HG03439 (cell line): ENCODE results near the gene GRIP2.

Experiments
- ATAC-seq: cut with Tn5 transposase; IDR thresholded peaks from one replicate; pipeline ENCODE4 v1.9.1; 2021; ENCODE audit warnings: mild to moderate bottlenecking, moderate library complexity; ENCODE audit not compliant: unreplicated experiment

GRIP2 gene

DNA sequence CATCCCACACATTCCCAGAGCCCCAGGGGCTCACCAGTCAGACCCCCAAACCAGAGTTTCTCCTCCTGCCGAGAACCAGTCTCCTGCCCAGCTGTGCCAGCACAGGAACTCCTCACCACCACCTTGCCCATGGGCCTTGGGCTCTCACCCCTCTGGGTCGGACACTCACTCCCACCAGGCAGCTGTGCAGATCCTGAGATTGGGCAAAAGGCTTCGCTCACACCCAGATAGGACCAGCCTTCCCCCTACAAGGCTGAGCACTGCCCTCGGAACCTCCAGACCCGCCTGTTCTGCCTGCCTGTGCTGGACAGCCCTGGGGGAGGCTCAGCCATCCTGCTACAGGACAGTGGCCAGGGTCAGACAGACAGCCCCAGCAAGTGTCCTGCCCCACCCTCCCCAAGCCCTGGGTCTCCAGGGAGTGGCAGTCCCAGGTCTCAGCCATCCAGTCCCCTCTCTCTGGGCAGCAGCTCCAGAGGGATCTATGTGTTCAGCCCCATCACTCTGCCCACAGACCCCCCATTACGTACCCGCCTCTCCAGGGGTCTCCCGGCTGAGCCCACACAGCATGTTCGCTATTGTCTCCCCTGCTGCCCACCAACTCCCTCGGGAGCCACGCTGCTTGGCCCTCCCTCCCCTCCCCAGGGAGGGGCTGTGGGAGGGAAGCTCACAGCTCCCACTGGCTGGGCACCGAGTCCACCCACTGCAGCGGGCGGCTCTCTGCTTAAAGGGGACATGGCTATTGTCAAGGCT lies at the start of gene GRIP2:
Gene GRIP2 (minus strand): TSS at position 601 of the 750 bp plus-strand sequence. CDS start 34 bp downstream, at position 567.
- ATAC-seq, result no peak

DNA sequence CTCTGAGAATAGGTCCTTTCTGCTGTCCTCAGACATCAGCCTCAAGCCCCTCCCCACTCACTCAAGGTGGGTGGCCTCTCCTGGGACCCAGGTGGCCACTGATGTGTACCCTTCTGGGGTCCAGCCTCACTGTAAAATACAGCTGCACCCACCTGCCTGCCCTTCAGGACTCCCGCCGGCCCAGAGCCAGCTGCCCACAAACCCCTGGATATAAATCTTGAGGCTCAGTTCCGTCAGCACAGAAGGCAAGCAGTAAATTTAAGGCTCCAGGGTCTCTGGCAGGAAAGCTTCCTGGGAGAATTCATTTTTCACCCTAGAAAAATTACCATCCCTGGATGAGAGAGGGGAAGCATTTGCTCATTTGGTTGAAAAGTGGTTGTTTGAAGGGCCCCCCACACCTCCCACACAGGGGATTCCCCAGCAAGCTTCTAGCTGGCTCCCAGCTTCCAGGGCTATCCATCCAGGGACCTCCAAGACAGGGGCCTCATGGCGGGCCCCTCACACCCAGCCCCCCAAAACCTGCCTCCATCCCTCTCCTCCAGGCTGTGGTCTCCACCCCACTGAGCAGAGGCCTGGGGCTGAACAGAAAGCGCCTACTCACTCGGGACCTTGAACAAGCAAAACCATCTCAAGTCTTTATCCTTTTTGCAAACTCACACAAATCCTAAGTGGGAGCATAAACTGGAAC lies 48.4 kb upstream of the GRIP2 start:
- no peak for ATAC-seq

DNA sequence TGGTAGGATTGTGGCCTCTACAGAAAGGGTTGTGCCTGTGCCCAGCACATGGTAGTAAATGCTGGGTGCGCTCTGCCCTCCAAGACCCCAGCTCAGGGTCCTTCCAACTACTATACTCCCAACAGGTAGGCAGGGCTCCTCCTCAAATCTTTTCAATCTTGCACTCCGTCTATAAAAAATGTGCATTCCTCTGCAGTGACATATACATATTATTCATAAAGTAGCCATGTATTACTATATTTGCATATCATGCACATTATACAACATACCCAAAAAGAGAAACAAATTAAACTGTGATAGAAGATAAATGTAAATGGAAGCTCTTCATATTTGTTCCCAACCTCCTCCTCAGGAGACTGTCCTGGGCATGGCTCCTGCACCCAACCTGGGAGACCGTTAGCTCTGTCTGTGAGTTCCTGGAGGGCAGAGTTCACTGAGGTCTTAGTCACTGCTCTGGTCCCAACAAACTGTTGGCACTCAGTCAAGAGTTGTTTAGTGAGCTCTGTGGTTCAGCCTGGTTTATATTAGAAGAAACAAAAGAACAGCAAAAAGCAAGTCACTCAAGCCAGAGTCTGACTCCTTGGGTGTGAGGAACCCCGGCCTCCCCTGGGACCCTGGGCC lies 47.7 kb upstream of the GRIP2 start:
- ATAC-seq, result no peak

DNA sequence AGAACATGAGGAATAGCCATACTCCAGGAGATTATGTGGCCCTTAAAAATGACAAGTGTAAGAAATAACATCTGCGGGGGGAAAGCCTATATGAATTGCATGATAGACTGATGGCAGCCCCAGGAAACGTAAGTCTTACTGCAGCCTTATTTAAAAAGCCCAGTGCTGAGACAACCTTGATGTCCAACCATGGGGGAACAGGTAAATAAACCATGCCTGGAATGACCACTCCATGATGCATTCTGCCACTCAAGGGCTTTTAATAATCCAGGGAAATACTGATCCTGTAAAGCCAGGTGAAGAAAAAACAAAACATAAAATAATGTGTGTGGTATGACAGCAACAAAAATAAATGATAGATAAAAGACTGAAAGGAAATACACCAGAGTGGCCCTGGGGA lies 46.5 kb upstream of the GRIP2 start:
- no peak for ATAC-seq

DNA sequence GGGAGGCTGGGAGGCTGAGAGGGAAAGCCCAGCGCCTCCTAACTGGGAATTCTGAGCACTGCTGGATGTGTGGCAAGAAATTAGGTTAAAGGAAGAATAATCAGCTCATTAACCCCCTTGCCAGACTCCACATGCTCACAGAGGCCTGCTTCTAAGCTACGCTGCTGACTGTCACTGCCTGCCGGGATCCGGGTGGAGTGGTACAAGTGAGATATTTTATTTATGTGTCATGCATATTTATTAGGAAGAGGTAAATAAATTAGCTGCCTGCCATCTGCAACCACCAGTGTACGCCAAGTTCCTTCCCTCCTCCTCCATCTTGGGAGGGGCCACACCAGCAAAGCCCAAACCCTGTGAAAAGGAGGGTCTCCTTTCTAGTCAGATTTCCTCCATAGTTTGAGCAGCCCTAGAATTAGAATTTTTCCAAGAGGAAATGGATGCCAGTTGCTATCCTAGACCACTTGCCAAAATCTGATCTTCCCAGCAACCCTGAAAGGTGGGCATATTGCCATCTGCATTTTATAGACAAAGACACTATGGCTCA lies 43.5 kb upstream of the GRIP2 start:
- no peak for ATAC-seq

DNA sequence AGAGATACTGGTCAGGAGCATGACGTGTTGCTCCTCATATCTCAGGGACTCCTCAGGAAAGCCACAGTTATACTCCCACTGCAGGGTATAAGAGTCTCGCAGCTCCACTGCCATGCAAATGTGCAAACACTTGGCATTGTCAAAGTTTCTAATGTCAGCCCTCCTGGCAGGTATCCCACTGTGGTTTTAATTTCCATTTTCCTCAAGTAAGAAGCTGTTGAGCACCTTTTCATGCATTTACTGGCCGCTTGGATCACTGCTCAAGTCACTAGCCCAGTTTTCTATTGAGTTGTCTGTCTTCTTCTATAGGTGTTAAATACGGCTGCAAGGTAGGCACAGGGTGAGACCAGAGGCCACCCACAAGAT lies 41.9 kb upstream of the GRIP2 start:
- no peak for ATAC-seq

DNA sequence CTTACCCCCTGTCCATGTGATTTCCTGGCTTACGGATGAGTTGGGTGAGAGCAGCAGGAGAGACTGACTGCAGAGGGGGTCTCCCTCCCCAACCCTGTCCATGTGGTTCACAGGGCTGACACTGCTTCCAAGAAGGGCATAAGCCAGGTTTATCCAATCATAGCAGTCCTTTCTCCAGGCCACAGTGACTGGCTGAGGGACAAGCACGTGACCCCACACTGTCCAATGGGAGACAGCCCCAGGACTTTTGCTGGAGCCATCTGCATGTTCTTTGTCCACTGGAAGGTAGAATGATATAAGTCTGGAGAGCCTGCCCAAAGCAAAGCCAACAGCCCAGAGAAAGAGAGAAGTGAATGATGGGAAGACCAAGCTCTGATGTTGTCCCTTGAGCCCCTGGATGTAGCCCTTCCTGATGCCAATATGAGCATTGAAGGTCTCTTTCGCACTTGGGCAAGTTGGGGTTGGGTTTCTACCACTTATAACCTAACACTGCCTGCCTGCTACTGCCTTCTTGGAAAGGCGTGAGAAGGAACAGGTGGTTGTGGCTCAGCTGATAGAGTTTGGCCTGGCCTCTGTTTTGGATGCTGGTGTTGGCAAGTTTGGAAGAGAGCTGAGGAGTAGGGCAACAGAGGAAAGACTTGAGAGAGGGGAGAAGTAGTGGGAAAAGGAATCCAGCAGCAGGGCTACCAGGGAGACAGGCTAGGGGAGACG lies 41.3 kb upstream of the GRIP2 start:
- ATAC-seq, result no peak

DNA sequence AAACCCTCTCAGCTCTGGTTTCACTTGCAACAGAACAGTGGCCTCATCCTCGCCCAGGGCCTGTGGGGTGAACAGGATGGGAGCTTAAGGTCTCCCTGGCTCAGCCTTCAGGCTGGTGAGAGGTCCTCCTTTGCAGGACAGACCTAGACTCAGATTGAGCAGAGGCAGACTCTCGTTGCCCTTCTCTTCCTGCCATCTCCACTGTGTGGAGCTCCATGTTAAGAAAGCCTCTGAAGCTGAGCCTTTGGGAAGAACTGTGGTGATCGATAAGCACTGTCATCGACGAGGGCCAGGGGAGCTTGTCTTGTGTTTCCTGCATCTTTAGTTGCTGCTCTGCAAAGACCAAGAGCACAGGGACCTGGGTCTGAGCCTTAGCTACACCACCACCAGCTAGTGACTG lies 37.8 kb upstream of the GRIP2 start:
- ATAC-seq, result no peak

DNA sequence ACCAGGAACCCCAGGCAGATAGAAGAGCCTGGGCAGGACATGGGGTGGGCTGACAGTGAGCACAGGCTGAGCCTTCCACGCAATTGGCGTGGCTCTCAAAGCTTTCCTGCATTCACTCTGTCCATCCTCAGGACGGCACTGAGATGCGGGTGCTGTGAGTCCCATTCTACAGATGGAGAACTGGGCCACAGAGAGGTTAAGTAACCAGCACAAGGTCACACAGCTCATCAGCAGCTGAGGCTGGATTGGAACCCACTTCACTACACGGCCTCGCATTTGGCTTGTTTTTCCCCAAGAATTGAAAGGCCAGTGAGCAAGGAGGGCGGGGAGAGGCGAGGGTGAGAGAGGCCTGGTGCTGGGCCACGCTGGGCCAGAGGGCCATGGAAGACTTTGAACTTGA lies 36.0 kb upstream of the GRIP2 start:
- no peak for ATAC-seq

DNA sequence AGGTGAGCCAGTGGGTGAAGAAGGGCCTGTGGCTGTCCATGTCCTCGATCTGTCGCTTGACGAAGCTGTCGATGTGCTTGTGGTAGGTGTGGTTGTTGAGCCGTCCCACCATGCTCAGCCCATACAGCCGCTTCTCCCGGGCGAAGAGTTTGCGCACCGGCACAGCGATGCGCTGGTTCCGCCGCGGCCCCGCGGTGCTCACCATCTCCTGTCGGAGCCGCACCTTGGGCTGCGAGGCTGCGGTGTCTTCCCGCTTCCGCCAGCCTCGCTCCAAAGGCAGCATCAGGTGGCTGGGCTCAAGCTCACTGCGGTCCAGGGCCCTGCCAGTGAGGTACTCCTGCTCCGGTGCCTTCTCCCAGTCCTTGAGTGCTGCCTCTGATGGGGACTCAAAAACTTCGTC lies 34.0 kb upstream of the GRIP2 start:
- no peak for ATAC-seq

DNA sequence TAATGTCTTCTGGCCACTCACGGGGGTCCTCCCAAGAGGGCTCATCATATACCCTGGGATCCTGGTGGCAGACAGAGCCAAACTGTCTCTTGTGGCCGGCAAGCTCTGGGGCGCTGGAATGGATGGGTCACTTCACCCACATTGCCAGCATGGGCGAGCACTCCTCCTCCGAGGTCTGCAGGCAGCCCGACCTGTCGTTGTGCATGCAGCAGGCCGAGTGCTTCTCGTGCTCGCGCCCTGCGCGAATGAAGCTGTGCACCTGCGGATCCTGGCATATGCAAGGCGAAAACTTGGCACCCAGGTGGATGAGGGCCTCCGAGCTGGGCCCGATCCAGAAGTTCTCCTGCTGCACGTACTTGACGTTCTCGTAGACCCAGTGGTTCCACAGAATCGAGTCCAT lies 33.6 kb upstream of the GRIP2 start:
- ATAC-seq, result no peak

DNA sequence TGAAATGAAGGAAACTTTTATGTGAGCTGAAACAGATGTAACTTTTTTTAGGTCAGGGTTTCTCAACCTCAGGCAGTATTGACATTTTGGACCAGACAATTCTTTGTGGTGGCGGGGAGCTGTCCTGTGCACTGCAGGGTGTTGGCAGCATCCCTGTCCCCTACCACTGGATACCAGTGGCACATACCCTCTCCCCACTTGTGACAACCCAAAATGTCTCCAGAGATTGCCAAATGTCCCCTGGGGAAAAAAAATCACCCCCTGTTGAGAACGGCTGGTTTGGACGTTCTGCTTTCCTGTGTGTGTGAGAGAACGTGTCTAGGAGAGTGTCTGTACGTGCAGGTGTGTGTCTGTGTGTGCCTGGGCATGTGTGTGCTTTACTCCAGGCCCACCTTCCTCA lies 30.7 kb upstream of the GRIP2 start:
- no peak for ATAC-seq

DNA sequence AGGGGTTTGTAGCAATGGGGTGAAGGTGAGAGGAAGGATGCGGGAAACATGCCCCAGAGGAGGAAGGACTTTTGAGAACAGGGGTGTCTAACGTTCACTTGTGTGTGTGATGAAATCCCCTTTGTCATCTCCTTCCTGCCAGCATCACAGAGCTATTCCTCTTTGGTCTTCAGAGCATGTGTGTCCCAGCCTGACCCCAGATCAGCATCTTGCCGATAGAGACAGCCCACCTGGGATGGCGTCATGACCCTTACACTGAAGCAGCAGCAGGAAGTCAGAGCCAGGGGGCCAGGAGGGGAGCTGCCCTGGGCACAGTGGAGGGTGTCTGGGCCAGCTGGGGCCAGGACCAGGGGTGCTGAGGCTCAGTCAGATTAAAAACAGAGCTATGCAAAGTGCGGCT lies 29.9 kb upstream of the GRIP2 start:
- ATAC-seq, result no peak

DNA sequence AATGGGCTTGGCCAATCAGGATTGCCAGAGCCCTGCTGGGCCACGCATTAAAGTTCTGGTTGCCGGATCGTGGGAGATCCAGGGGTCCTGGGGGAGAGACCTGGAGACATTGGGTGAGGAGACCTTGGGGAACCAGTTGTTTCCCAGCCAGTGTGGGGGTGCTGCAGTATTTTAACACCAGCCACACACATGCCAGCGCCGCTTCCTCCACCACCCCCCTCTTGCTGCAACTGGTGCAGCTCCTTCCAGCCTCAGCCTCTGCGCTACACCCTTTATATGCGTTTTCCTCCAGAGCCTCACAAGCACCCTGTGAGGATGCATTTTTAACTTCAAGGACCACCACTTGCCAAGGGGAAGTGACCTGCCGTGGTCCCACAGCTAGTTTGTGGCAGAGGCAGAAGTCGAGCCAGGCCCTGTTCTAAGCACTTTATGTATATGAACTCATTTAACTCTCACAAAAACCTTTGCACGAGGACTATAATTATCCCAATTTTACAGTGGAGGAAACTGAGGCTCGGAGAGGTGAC lies 29.4 kb upstream of the GRIP2 start:
- no peak for ATAC-seq

DNA sequence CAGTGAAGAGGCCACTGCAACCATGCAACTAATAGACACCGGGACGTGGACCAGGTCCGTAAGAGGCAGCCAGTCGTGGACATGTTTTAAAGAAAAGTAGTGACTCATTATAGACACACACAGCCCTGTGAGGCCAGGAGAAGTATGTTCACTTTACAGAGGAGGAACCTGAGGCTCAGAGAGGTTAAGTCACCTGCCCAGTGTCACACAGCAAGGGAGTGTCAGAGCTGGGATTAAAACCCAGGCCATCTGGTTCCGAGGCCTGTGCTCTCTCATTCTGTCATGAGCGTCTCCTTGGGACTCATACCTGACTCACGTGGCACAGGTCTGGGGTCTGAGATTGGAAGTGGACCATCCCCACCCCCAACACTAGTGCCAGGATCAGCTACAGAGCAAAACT lies 28.1 kb upstream of the GRIP2 start:
- ATAC-seq, result no peak

DNA sequence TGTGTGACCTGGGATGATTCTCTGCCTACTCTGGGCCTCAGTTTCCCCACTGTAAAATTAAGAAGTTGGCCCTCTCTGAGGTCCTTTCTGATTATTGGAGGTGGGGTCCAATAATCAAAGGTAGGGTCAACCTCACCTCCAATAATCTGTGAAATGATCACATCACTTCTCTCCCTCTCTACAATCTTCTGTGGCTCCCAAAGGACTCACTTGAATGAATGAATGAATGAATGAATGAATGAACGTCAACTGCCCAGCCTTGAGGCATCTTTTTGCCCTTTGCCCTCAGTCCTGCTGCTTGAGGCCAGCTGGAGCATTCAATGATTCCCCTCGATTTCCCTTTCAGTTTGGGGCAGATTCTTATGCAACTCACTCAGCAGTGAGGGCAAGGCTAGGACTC lies 26.7 kb upstream of the GRIP2 start:
- no peak for ATAC-seq

DNA sequence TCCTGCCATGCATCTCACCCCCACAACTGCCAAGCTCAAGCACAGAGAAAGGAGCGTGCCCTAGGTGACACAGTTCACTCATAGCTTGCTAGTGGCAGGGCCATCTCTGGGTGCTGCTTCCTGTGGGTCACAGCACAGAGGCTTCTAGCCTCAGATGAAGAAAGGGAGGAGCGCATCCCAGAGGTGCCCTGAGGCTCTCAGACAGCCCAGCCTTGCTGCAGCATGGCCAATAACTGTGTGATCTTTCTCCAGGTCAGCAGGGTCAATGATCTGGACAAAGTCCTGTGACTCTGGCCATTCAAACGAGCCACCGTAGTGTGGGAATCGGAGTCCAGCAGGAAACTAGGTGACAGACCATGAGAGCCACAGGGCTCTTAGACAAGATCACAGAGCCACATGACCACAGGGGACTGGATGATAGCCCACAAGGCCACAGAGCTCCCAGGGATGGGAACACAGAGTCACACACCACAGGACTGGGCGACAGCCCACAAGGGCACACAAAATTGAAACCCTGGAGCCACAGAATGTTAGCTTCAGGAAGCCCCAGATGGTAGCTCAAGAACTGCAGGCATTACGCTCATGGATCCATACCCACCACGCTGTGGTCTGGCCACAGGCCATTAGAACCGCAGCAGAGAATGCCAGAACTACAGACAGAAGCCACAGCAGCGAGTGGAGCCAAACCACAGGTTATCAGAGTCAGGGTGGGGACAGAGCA lies 25.9 kb upstream of the GRIP2 start:
- no peak for ATAC-seq

DNA sequence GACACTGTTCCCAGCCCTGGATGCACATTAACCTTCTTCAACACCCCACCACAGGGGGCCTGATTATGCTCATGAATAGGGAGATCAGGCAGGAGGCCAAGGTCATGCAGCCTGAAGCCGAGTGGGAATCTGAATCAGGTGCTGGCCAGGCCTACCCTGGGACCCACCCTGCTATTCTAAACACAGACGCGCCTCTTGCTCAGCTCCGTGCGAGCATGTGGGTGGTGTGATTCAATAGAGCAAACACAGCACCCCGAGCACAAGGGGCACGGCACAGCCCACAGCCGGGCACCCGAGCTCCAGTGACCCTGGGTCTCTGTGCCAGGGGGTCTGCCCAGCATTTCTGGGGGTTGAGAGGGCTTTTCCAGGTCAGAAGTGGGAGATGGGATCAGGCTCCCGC lies 24.6 kb upstream of the GRIP2 start:
- ATAC-seq, result no peak

DNA sequence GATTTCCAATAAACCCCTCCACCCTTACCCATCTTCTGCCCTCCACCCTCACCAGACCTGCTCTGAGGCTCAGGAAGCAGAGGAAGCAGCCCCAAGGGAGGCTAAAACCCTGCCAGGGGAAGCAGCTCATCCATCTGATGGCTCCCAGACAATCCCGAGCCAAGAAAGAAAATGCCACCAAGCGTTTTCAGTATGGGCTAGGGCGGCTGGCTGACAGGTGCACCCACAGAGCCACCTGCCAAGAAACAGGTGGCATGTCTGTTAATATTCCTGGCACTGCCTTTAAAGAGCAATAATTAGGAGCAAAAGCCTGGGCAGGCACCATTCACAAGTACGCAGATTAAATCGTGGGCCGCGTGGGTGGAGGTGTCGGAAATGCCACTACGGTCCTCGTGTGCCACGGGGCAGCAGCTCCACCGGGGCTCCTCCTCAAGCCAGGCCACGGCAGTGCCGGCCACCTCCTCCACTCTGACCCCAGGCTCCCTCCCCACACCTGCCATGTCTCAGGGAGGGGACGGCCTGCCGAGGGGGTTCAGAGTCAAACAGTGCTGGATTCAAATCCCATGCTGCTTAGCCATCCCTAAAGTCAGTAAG lies 23.9 kb upstream of the GRIP2 start:
- no peak for ATAC-seq
